ENCODE results near the gene UBLCP1. TPM values are rescaled to one million over a fixed set of nuclear protein-coding genes. Genes with fewer than 3 reads are reported as not detected.

UBLCP1 gene
- total RNA-seq, 2 donors from 2014 or later: 13.2 to 16.2 TPM

- Histone ChIP-seq H3K27me3 (no peaks in the 10 kb centered on the region), H3K4me3 (no peak overlapping the region), H3K4me1 (no peaks in the 10 kb centered on the region), H3K27ac (no peak overlapping the region), H3K9me3 (no peaks in the 10 kb centered on the region), H3K36me3 (replicated peaks in 1 of 2; ENCODE audit: insufficient read depth in 1 of 2, low read depth in 2 of 2) (no peaks in the 10 kb centered on the region)
- WGBS, 2 donors: 36 to 52% methylated on average over 7 of the region's 7 CpGs
- no peak for TF ChIP-seq CTCF (IDR thresholded peaks at IDR 0.05)
- TF ChIP-seq POLR2A (IDR thresholded peaks at IDR 0.05): no peak
- intact Hi-C loops (cut with DNase I): no loop called here
- ATAC-seq (no peak), DNase-seq (no peak)
Measured at GRCh38 chr5:159311063-159311462, 48.0 kb downstream of the UBLCP1 start.

DNA sequence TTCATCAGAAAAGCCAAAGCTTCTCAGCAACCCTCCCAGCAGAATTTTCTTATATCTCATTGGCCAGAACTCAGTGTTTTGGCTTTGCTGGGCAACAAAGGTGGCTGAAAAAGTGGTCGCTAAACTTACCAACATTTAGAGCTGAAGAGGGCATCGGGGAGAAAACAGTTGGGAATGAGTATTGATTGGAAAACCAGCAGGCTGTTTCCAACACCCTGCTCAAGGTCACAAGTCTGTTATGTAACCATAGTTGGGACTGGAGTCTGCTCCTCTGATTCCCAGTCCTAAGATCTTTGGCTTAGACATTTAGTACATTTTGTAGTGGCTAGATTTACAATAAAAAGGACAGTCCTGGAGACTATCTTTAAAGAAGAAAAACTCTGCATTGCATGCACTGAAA lies 50.1 kb downstream of the UBLCP1 start:
- TF ChIP-seq POLR2A (IDR thresholded peaks at IDR 0.05): no peak
- TF ChIP-seq CTCF (IDR thresholded peaks at IDR 0.05): no peak
- no peaks in the 10 kb centered on the region for H3K27me3 ChIP-seq
- H3K36me3 ChIP-seq (replicated peaks in 1 of 2; ENCODE audit: insufficient read depth in 1 of 2, low read depth in 2 of 2): no peaks in the 10 kb centered on the region
- H3K4me1 ChIP-seq: no peaks in the 10 kb centered on the region
- intact Hi-C loops (cut with DNase I): no loop called here
- no peak for DNase-seq
- 17 to 30% methylated on average over 2 of the region's 2 CpGs for WGBS, 2 donors
- H3K9me3 ChIP-seq: no peaks in the 10 kb centered on the region
- ATAC-seq: no peak
- H3K27ac ChIP-seq: no peak overlapping the region
- H3K4me3 ChIP-seq: no peak overlapping the region

DNA sequence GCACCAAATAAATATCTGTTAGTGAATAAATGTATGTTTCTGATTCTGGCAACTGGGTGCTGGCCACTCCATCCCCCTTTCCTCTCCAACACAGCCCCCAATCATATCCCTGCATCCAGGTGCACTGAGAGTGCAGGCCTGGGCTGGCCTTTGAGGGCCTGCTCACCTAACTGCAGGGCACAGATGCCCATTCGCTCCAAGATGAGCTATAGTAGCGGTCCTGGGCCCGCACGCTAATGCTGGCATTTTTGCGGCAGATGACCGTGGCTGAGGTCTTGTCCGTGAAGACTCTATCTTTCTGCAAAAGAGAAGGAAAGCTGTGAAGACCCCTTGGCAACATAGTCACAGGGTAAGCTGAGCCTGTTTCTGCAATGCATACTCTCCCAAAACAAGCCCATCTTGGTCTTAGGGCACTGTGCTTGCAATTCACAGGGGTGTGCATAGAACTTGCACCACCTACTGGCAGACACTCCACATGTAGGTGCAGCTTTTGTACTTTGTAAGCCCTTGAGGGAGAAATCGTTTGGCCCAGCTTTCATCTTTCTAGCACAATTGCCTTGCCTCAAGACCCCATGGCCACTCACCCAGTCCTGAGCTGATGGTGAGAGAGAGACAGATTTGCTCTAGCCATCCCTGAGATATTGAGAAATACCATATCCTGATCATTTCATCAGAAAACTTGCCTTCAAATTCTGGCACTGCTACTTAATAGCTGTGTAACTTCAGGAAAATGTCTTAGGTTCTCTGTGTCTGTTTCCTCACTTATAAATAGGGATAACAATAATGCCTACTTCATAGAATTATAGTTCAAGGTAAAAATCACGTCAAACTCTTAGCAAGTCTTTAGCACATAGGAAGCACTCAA lies 53.7 kb downstream of the UBLCP1 start:
- no peaks in the 10 kb centered on the region for H3K27me3 ChIP-seq
- intact Hi-C loops (cut with DNase I): no loop called here
- 69 to 76% methylated on average over 9 of the region's 9 CpGs for WGBS, 2 donors
- H3K4me3 ChIP-seq: no peak overlapping the region
- no peaks in the 10 kb centered on the region for H3K4me1 ChIP-seq
- no peaks in the 10 kb centered on the region for H3K36me3 ChIP-seq (replicated peaks in 1 of 2; ENCODE audit: insufficient read depth in 1 of 2, low read depth in 2 of 2)
- H3K27ac ChIP-seq: no peak overlapping the region
- DNase-seq: peak; percentile 25 to 35 (median 28)
- no peak for ATAC-seq
- TF ChIP-seq POLR2A (IDR thresholded peaks at IDR 0.05) (no peak), CTCF (IDR thresholded peaks at IDR 0.05) (peak in 6 of 7 experiments; percentile 10 to 51 (median 38))
- H3K9me3 ChIP-seq: no peaks in the 10 kb centered on the region

GRCh38 chr5:159317849-159318248 lies 54.8 kb downstream of the UBLCP1 start:
- TF ChIP-seq POLR2A (IDR thresholded peaks at IDR 0.05) (no peak), CTCF (IDR thresholded peaks at IDR 0.05) (no peak)
- ATAC-seq: no peak
- Histone ChIP-seq H3K9me3 (no peaks in the 10 kb centered on the region), H3K36me3 (replicated peaks in 1 of 2; ENCODE audit: insufficient read depth in 1 of 2, low read depth in 2 of 2) (no peaks in the 10 kb centered on the region), H3K4me3 (no peak overlapping the region), H3K27ac (no peak overlapping the region), H3K27me3 (no peaks in the 10 kb centered on the region), H3K4me1 (no peaks in the 10 kb centered on the region)
- intact Hi-C loops (cut with DNase I): no loop called here
- no peak for DNase-seq
- 49 to 55% methylated on average over 2 of the region's 2 CpGs for WGBS, 2 donors

DNA sequence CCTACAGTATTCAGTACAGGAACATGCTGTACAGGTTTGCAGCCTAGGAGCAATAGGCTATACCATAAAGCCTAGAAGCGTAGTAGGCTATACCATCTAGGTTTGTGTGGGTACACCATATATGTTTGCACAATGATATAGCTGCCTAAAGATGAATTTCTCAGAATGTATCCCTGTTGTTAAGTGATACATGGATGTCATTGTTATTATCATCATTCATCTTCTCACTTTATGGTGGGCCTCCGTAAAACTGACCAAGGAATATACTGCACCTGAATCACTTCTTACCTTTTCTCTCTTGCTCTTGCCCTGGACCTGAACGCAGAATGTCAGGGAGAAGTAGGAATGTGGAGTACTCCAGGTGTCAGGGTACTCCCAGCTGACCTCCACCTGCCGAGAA lies 55.4 kb downstream of the UBLCP1 start:
- no peaks in the 10 kb centered on the region for H3K36me3 ChIP-seq (replicated peaks in 1 of 2; ENCODE audit: insufficient read depth in 1 of 2, low read depth in 2 of 2)
- H3K4me1 ChIP-seq: no peaks in the 10 kb centered on the region
- H3K27me3 ChIP-seq: no peaks in the 10 kb centered on the region
- ATAC-seq: no peak
- no peak overlapping the region for H3K27ac ChIP-seq
- 66 to 71% methylated on average over 4 of the region's 4 CpGs for WGBS, 2 donors
- H3K4me3 ChIP-seq: no peak overlapping the region
- H3K9me3 ChIP-seq: no peaks in the 10 kb centered on the region
- intact Hi-C loops (cut with DNase I): no loop called here
- TF ChIP-seq POLR2A (IDR thresholded peaks at IDR 0.05): no peak
- no peak for TF ChIP-seq CTCF (IDR thresholded peaks at IDR 0.05)
- DNase-seq: no peak
